ENCODE results near the gene PRDM16. TPM values are rescaled to one million over a fixed set of nuclear protein-coding genes. Genes with fewer than 3 reads are reported as not detected.

PRDM16 gene
- polyA plus RNA-seq, 3 donors: not detected

DNA sequence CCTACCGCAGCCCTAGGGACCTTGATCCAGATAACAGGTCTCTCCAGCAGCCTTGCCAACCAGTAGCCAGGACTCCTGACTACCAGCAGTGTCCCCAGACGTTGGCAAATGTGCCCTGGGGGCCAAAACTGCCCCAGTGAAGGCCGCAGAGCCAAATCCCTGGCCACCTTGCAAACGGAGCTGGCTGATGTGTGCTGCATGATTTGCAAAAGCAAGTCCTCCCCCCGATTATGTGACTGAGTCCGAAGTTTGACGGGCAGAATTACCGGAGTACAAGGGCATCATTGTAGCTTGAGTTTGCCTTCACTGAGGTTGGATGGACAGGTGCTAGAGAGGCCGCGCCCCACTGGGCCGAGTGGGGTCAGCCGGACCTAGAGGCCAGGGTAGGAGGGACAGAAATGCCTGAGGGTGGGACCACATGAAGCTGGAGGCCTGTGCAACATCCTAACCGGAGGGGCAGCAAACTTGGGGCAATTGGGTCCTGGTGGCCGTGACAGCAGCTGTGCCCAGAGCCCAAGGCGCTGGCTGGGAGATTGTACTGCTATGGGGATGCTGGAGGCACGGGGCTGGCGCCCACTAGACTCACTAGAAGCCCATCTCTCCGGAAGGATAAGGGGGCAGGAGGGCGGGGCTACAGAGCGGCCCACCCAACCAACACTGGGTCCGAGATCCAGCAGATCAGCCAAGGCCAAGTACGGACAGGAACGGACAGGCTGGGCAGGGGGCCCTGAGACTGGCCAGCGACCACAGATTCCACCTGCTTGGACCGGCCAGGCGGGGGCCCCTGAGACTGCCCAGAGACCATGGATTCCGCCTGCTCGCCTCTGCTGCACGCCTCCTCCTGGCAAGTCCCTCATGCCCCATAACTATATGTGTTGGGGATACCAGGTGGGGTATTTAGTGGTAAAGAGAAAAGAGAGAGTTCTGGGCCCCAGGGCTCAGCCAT lies 388.2 kb downstream of the PRDM16 start:
- H3K27ac ChIP-seq (ENCODE audit: low read depth in 1 of 2, low read length in 2 of 2): no peak overlapping the region
- peaks cover 7 to 13% of the 10 kb centered on the region in 2 donors for H3K4me1 ChIP-seq (ENCODE audit: control insufficient read depth in 1 of 2, insufficient read depth in 2 of 2, low read length in 2 of 2)
- Mint-ChIP-seq H3K36me3 (no peaks in the 10 kb centered on the region), H3K27me3 (ENCODE audit: low read depth in 3 of 3) (peaks cover 11 to 39% (median 35%) of the 10 kb centered on the region in 3 donors), H3K9me3 (no peaks in the 10 kb centered on the region), H3K4me3 (no peak overlapping the region), H3K4me1 (peaks cover 6% of the 10 kb centered on the region), H3K27ac (no peak overlapping the region)
- H4K20me1 ChIP-seq (ENCODE audit: insufficient read depth, low read length): no peaks in the 10 kb centered on the region
- 97% methylated on average over 24 of the region's 29 CpGs for WGBS (ENCODE audit: insufficient coverage)
- H3K4me3 ChIP-seq (replicated peaks in 1 of 3; ENCODE audit: low read depth in 2 of 3, low read length in 3 of 3): no peak overlapping the region
- H3K36me3 ChIP-seq (replicated peaks in 1 of 2; ENCODE audit: control insufficient read depth in 1 of 2, insufficient read depth in 2 of 2, low read length in 2 of 2): no peaks in the 10 kb centered on the region
- no peaks in the 10 kb centered on the region for H3K9me3 ChIP-seq (replicated peaks in 1 of 2; ENCODE audit: control insufficient read depth in 1 of 2, insufficient read depth in 1 of 2, low read length in 2 of 2)
- no peak overlapping the region for H3K9ac ChIP-seq (ENCODE audit: insufficient read depth, low read length, poor library complexity, severe bottlenecking)
- DNase-seq: no peak
- H3K79me2 ChIP-seq (ENCODE audit: insufficient read depth, low read length): no peaks in the 10 kb centered on the region
- TF ChIP-seq, protein P1, sequence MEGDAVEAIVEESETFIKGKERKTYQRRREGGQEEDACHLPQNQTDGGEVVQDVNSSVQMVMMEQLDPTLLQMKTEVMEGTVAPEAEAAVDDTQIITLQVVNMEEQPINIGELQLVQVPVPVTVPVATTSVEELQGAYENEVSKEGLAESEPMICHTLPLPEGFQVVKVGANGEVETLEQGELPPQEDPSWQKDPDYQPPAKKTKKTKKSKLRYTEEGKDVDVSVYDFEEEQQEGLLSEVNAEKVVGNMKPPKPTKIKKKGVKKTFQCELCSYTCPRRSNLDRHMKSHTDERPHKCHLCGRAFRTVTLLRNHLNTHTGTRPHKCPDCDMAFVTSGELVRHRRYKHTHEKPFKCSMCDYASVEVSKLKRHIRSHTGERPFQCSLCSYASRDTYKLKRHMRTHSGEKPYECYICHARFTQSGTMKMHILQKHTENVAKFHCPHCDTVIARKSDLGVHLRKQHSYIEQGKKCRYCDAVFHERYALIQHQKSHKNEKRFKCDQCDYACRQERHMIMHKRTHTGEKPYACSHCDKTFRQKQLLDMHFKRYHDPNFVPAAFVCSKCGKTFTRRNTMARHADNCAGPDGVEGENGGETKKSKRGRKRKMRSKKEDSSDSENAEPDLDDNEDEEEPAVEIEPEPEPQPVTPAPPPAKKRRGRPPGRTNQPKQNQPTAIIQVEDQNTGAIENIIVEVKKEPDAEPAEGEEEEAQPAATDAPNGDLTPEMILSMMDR (IDR thresholded peaks at IDR 0.05): no peak
- no peak overlapping the region for H2AFZ ChIP-seq (ENCODE audit: insufficient read depth, low read depth, low read length, poor library complexity, severe bottlenecking)
- intact Hi-C loops (cut with micrococcal nuclease): no loop called here
- peaks cover 5 to 22% of the 10 kb centered on the region in 2 donors for H3K27me3 ChIP-seq (ENCODE audit: control insufficient read depth in 2 of 2, insufficient read depth in 2 of 2, low read length in 2 of 2)
- H3K4me2 ChIP-seq (replicated peaks; ENCODE audit: extremely low read depth, low read length, poor library complexity, severe bottlenecking): no peak overlapping the region

DNA sequence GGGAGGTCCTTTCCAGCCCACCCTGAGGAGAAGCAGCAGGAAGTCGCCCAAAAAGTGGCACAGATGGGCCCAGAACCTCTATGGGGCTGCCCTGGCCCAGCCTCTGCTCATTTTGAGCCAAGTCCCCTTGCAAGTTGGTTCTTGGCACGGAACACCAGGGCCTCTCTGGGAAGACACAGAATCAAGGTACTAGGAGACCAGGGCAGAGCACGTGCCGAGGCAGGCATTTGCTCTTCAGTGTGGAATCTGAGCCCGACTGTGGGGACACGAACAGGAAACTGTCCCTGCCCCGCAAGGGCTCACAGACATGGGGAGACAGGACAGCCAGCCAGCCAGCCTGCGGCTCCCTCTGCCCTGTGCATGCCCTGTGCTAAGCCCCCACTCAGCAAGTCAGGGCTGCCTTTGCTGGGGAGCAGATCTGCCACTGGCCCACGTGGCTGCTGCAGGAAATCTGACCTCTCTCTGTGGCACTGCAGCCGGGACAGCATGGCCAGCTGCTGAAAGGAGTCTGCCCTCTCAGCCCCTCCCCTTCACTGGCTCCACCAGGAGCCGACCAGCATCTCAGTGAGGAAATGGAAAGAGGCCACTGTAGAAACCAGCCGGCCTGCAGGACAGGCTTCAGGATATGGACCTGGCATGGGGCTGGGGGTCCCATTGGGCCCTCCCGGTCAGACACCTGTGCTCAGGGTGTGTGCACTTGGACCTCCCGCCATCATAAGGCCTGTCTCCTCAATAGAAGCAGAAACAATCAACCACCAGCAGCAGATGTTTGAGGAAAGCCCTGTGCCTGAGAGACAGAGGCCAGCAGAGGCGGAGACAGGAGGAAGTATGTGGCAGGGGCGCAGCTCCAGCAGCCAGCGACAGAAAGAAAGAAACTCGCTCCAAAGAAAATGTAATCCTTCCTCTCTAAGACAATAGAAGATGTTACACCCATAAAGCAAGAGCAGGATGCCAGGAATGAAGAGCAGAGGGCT lies 389.2 kb downstream of the PRDM16 start:
- Histone ChIP-seq H3K27ac (ENCODE audit: low read depth in 1 of 2, low read length in 2 of 2) (no peak overlapping the region), H2AFZ (ENCODE audit: insufficient read depth, low read depth, low read length, poor library complexity, severe bottlenecking) (no peak overlapping the region), H3K4me1 (ENCODE audit: control insufficient read depth in 1 of 2, insufficient read depth in 2 of 2, low read length in 2 of 2) (peaks cover 7 to 13% of the 10 kb centered on the region in 2 donors), H3K36me3 (replicated peaks in 1 of 2; ENCODE audit: control insufficient read depth in 1 of 2, insufficient read depth in 2 of 2, low read length in 2 of 2) (no peaks in the 10 kb centered on the region), H3K79me2 (ENCODE audit: insufficient read depth, low read length) (no peaks in the 10 kb centered on the region), H4K20me1 (ENCODE audit: insufficient read depth, low read length) (no peaks in the 10 kb centered on the region), H3K27me3 (ENCODE audit: control insufficient read depth in 2 of 2, insufficient read depth in 2 of 2, low read length in 2 of 2) (peaks cover 5 to 17% of the 10 kb centered on the region in 2 donors), H3K4me2 (replicated peaks; ENCODE audit: extremely low read depth, low read length, poor library complexity, severe bottlenecking) (no peak overlapping the region), H3K4me3 (replicated peaks in 1 of 3; ENCODE audit: low read depth in 2 of 3, low read length in 3 of 3) (no peak overlapping the region), H3K9ac (ENCODE audit: insufficient read depth, low read length, poor library complexity, severe bottlenecking) (no peak overlapping the region), H3K9me3 (replicated peaks in 1 of 2; ENCODE audit: control insufficient read depth in 1 of 2, insufficient read depth in 1 of 2, low read length in 2 of 2) (no peaks in the 10 kb centered on the region)
- Mint-ChIP-seq H3K4me1 (peaks cover 6% of the 10 kb centered on the region), H3K36me3 (no peaks in the 10 kb centered on the region), H3K4me3 (no peak overlapping the region), H3K27me3 (ENCODE audit: low read depth in 3 of 3) (peaks cover 11 to 34% (median 32%) of the 10 kb centered on the region in 3 donors), H3K9me3 (no peaks in the 10 kb centered on the region), H3K27ac (no peak overlapping the region)
- TF ChIP-seq, protein P1 (IDR thresholded peaks at IDR 0.05): no peak
- WGBS (ENCODE audit: insufficient coverage): 50% methylated on average over 13 of the region's 18 CpGs
- intact Hi-C loops (cut with micrococcal nuclease): no loop called here
- DNase-seq: no peak

All from CD14-positive monocyte (primary cell).